Astrocyte of the cerebellum (primary cell): ENCODE measurements around the gene SCN5A.
A peak's percentile ranks its signal among the peaks of the same experiment; 100 is the strongest.

Source experiments
- DNase-seq: peaks from one replicate; pipeline ENCODE4 v3.0.0-alpha.2; 2011; ENCODE audit warnings: low read depth
- H3K4me3 ChIP-seq: 2 replicates; pipeline ENCODE4 v1.5.1; 2011; ENCODE audit warnings: mild to moderate bottlenecking, low read depth, low read length, moderate library complexity
- CTCF ChIP-seq: IDR thresholded peaks from 2 replicates; pipeline ENCODE4 v1.5.1; 2012; ENCODE audit warnings: low read length, low read depth, moderate library complexity, mild to moderate bottlenecking; ENCODE audit errors: missing control alignments
- in situ Hi-C: cut with HindIII; loops from 2 replicates; pipeline ENCODE4 v1.10.0; 2017; ENCODE audit warnings: low sequenced_read_pairs

SCN5A gene

GRCh38 chr3:38689346-38689745, 39.9 kb upstream of the SCN5A start:
- no peak overlapping the region for H3K4me3 ChIP-seq
- TF ChIP-seq CTCF: no peak
- in situ Hi-C loops: no loop called here
- no peak for DNase-seq

GRCh38 chr3:38687321-38687720, 37.8 kb upstream of the SCN5A start:
- in situ Hi-C loops: no loop called here
- no peak for DNase-seq
- H3K4me3 ChIP-seq: no peak overlapping the region
- TF ChIP-seq CTCF: no peak

- TF ChIP-seq CTCF: no peak
- no peak for DNase-seq
- in situ Hi-C loops: no loop called here
- H3K4me3 ChIP-seq: no peak overlapping the region
Observed at GRCh38 chr3:38684546-38684945, 35.1 kb upstream of the SCN5A start.

- DNase-seq: no peak
- in situ Hi-C loops: loop anchor here (5.0 kb wide), 1 partner anchor 57 kb away; no protein-coding TSS in a partner anchor
- no peak overlapping the region for H3K4me3 ChIP-seq
- no peak for TF ChIP-seq CTCF
Observed at GRCh38 chr3:38669668-38670067, 20.2 kb upstream of the SCN5A start.

GRCh38 chr3:38662544-38662943, 13.1 kb upstream of the SCN5A start:
- H3K4me3 ChIP-seq: no peak overlapping the region
- DNase-seq: no peak
- TF ChIP-seq CTCF: peak; percentile 53
- in situ Hi-C loops: no loop called here

- no peak overlapping the region for H3K4me3 ChIP-seq
- no peak for TF ChIP-seq CTCF
- in situ Hi-C loops: no loop called here
- DNase-seq: no peak
Observed at GRCh38 chr3:38658841-38659240, 9.4 kb upstream of the SCN5A start.

GRCh38 chr3:38657369-38657768, 7.9 kb upstream of the SCN5A start:
- no peak for TF ChIP-seq CTCF
- DNase-seq: no peak
- no peak overlapping the region for H3K4me3 ChIP-seq
- in situ Hi-C loops: no loop called here
